Bone marrow (tissue), 2 donors: ENCODE results near the gene APOBEC3H.
A peak's percentile ranks its signal among the peaks of the same experiment; 100 is the strongest.

Experiments
- DNase-seq, 2 donors: peaks; one replicate each; lab custom pipeline; 2025; lab: John Stamatoyannopoulos, UW

APOBEC3H gene

GRCh38 chr22:39110631-39111561 lies 13.9 kb downstream of the APOBEC3H start:
- no peak for DNase-seq

DNA sequence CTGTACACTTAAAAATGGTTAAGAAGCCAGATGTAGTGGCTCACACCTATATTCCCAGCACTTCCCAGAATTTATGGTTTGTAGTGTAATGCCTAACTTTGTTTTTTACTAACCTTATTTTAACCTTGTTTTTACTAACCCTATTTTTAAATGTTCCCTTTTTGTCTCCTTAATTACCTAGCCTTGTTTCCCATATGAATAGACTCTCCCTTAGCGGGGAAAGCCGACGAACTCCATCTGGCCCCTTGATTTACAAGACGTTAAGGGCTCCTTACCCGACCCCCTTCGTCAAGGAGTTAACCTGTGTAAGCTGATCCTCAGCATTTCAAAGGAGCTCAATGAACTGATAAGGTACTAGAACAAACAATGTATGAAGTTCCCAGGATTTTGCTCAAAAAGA lies 17.1 kb downstream of the APOBEC3H start:
- DNase-seq, result no peak

- DNase-seq, result no peak
These were observed 18.5 kb downstream of the APOBEC3H start for GRCh38 chr22:39115570-39115969.

DNA sequence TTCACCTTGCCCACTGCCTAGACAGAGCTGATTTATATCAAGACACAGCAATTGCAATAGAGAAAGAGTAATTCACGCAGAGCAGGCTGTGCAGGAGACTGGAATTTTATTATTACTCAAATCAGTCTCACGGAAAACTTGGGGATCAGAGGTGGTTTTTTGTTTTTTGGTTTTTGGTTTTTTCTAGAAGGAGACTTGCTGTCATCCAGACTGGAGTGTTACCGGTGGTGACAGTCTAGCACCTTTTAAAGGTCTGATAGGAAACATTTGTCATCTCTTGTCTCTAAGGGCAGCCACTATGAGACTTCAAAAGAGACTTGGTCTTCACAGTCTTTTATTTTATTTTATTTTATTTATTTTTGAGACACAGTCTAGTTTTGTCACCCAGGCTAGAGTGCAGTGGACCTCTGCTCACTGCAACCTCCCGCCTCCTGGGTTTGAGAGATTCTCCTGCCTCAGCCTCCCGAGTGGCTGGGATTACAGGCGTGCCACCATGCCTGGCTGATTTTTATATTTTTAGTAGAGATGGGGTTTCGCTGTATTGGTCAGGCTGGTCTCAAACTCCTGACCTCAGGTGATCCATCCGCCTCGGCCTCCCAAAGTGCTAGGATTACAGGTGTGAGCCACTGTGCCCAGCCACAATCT lies 19.1 kb downstream of the APOBEC3H start:
- DNase-seq, result no peak

GRCh38 chr22:39117585-39118191 lies 20.6 kb downstream of the APOBEC3H start:
- DNase-seq, result peak in 1 of 2 donors; percentile 34

- no peak for DNase-seq
These were observed 23.9 kb downstream of the APOBEC3H start for GRCh38 chr22:39120983-39121382.

DNA sequence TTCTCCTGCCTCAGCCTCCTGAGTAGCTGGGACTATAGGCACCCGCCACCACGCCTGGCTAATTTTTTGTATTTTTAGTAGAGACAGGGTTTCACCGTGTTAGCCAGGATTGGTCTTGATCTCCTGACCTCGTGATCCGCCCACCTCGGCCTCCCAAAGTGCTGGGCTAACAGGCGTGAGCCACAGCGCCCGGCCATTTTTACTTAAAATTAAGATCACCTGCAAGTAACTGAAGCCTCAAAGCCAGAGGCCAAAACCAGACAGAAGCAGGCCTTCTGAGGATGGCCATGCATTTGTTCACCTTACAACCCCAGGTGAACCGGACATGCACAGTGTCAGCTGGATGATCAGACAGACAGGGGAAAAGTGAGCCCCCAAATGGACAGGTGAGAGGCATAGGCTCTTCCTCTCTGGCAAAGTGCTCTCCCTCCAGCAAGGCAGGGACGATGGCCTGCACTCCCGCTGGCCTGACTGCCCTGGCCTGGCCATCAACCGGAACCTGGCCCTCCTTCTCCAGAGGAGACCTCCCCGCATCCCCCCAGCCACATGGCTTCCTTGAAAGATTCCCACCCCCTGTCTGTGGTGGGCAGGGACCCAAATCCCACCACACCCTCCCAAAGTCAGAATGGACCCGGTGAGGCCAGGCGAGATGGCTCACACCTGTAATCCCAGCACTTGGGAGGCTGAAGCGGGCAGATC lies 25.9 kb downstream of the APOBEC3H start:
- no peak for DNase-seq

DNA sequence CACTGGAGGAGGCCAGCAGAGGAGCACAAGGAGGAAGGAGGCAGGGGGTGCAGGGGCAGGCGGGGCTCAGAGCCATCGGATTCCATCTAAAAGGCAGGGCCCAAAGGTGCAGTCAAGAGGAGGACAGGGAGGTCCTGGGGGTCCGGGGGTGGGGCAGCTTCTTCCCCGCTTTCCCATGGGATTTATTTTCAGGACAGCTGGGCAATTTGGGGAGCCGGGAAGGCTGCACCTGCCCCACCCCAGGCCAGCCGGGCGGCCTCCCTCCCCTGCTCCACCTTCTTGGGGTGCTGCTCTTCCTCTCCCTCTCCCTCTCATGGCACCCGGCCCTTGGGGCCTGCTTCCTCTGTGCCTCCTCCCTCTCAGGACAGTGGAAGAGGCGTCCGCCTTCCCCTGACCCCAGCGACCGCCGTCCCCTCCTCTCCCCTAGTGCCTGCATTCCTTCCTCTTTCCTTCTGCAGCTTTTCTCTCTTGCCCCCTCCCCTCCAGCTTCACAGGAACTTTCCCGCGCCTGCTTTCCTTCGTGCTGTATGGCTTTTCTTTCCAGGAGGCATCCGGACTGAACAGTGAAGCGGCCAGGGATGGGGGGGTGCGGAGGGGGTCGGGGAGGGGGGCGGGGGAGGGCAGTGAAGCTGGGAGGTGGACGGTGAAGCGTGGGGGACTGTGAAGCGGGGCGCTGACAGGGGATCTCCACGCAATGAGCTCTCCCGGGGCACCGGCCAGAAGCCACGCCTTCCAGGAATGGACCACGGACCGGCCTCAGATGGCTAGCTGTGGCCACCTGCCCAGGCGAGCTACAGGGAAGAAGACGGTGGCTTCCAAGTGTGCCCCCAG lies 26.9 kb downstream of the APOBEC3H start:
- no peak for DNase-seq

DNA sequence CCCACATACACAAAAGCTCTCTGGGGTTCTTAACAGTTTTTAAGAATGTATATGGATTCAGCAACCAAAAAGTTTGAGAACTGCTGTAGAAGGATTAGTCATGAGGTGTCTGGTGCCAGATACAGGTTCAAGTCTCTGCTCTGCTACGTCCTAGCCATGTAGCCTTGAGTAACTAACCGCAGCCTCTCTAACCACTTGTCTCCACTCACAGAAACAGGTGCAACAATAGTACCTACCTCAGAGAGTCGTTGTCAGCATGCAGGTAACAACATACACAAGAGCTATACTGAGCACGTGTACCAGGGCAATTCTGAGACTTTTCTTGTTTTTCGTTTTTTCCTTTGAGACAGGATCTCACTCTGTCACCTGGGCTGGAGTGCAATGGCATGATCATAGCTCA lies 28.6 kb downstream of the APOBEC3H start:
- DNase-seq, result no peak

- DNase-seq, result no peak
These were observed 31.5 kb downstream of the APOBEC3H start for GRCh38 chr22:39128508-39128907.

GRCh38 chr22:39129081-39129480 lies 32.0 kb downstream of the APOBEC3H start:
- no peak for DNase-seq

DNA sequence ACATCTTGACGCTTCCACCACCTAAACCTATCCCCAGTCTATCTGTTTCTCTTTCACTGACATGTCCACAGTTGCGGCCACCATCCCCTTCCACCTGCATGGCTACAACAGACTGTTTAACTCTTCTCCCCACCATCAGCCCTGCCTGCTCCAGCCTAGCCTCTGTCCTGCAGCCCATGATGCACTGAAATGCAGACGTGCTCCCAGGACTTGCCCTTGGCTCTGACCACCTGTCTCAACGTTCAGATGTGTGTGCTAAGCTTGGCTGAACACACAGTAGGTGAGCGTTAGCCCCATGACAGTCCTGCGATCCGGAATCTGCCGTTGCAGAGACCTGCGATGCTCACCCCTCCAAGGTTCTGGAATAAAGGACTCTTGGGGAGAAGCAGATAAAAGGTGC lies 32.7 kb downstream of the APOBEC3H start:
- DNase-seq, result no peak

DNA sequence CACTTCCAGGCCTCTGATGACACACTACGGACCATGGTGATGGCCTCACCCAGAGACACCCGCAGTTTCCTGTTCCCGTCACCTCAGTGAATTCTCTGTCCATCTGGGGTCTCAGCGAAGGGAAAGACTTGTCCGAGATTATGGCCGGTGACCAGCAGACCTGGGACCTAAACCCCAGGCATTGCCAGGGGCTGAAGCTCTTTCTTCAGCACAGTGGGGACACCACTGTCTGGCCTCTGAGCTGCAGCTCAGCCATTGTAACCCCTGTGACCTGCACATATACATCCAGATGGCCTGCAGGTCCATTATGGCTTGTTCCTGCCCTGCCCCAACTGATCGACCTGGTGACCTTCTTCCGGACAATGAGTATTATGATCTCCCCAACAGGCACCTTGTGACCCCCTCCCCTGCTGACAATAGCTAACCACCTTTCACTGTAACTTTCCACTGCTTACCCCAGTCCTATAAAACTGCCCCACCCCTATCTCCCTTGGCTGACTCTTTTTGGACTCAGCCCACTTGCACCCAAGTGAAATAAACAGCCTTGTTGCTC lies 33.2 kb downstream of the APOBEC3H start:
- no peak for DNase-seq

DNA sequence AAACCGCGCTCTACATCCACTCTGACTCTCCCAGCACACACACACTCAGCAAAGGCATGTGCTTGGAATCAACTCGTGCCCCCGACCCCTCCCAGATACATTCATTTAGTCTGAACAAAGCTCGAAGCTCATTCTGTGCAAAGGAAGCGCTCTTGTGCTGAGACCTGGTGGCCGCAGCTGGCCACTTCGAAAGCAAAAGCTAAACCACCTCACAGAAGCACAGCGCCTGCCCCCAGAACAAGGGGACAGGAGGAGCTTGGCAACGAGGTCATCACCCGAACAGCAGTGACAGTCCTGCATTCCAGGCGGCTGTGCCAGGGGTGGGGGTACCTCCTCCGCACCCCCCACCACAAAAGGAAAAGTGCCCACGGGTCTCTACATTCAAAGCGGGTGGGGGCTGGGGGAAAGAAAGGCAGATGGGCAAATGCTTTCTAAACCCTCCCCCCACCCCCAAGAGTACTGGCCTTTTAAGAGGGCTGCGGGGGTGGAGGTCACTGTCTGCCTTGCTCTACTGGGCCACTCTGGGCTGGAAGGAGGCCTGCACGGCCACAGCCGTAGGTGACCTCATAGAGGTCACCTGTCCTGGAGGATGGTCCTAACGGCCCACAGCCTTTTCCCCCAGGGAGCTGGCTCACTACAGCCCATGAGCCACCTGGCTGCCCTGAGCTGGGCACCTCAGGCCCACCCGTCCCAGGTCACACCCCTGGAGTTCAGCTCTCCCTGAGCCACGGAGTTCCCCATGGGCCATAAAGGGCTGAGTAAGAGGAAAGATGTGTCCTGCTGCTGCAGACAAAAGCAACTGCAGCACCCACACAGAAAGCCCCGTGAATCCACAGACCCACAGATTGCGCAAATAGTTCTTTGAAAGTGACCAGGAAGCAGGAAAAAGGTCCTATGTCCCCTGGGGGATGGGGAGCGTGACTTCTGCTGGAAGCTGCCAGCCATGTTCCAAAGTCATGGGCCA lies 34.1 kb downstream of the APOBEC3H start:
- DNase-seq, result no peak

- DNase-seq, result no peak
These were observed 35.2 kb downstream of the APOBEC3H start for GRCh38 chr22:39132281-39132680.

- no peak for DNase-seq
These were observed 36.0 kb downstream of the APOBEC3H start for GRCh38 chr22:39132871-39133524.

DNA sequence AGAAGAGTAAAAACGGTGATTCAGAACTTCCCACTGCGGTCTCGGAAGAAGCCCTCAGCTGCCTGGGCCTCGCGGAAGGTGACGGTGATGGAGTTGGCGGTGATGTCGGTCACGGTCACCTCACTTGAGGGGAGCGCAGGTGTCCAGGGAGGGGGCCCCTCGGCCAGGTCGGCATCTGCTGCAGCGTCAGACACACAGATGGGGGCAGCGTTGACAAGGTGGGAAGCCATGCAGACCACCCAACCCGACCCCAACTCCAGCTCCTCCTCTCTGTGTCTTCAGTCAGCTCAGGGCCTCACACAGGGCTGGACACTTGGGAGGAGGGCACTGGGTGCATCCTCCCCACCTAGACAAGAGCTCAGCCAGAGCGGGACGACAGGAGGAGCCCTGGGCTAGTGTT lies 36.8 kb downstream of the APOBEC3H start:
- no peak for DNase-seq

GRCh38 chr22:39134366-39135091 lies 37.5 kb downstream of the APOBEC3H start:
- no peak for DNase-seq
